GM12878 (cell line): Measurements from ENCODE around the gene TRMT1. TPM values are rescaled to one million over a fixed set of nuclear protein-coding genes. Genes with fewer than 3 reads are reported as not detected.

Experiments
- ATAC-seq: fragments of 200-7000 bp; cut with Tn5 transposase; 3 replicates; pipeline ENCODE4 v1.9.1; 2020; ENCODE audit warnings: mild to moderate bottlenecking, moderate library complexity
- BruUV-seq: library from RNA; stranded (reverse); fragments of 400-500 nt; replicated peaks from 2 replicates; lab custom pipeline; 2021; lab: Mats Ljungman, UMichigan
- CTCF ChIA-PET: fragments of 300-600 bp; sonication (Branson Sonifier 250); formaldehyde crosslinking; extraction: SDS; loops from one replicate; lab custom pipeline; 2021; ENCODE audit warnings: inconsistent platforms; lab: Yijun Ruan, JAX
- POLR2A ChIA-PET: fragments of 350-600 bp; formaldehyde crosslinking; extraction: SDS; loops from one replicate; lab custom pipeline; 2021; ENCODE audit warnings: inconsistent platforms; lab: Charles Lee
- RAD21 ChIA-PET: fragments of 300-600 bp; sonication (Branson Sonifier 250); formaldehyde crosslinking; loops from one replicate; lab custom pipeline; 2023; ENCODE audit warnings: antibody characterized with exemption; ENCODE audit not compliant: unreplicated experiment; lab: Charles Lee
- SMC1A ChIA-PET: fragments of 300-600 bp; sonication (Branson Sonifier 250); formaldehyde crosslinking; loops from one replicate; lab custom pipeline; 2023; ENCODE audit not compliant: unreplicated experiment, uncharacterized antibody; lab: Charles Lee
- DNase-seq: peaks from one replicate; pipeline ENCODE4 v3.0.0-alpha.2; 2011; ENCODE audit warnings: low read depth, low spot score
- FAIRE-seq: peaks from 3 replicates; lab custom pipeline; 2011; peaks lifted over from hg19 to GRCh38; lab: Jason Lieb, UNC
- H2AFZ ChIP-seq: 2 replicates; pipeline ENCODE4 v1.6.0; 2011; ENCODE audit warnings: low read depth, low read length, control low read depth; ENCODE audit not compliant: control insufficient read depth
- H3K27ac ChIP-seq: 2 replicates; pipeline ENCODE4 v1.5.1; 2011; ENCODE audit warnings: control low read depth; ENCODE audit not compliant: control insufficient read depth, insufficient read depth
- H3K27me3 ChIP-seq, 2 experiments: replicated peaks in 1 of 2; 2 replicates each; pipeline versions ENCODE4 v1.6.0 to v1.6.1; 2011; ENCODE audit warnings: low read length in 1 of 2; ENCODE audit not compliant: control insufficient read depth in 2 of 2, insufficient read depth in 2 of 2
- H3K36me3 ChIP-seq, 2 experiments: 2 replicates each; pipeline ENCODE4 v1.5.1; 2011; ENCODE audit warnings: low read length in 1 of 2; ENCODE audit not compliant: control insufficient read depth in 2 of 2, insufficient read depth in 2 of 2
- H3K4me1 ChIP-seq: 2 replicates; pipeline ENCODE4 v1.6.1; 2011; ENCODE audit warnings: mild to moderate bottlenecking, low read length, moderate library complexity, mixed read lengths; ENCODE audit not compliant: control insufficient read depth, insufficient read depth
- H3K4me2 ChIP-seq: 2 replicates; pipeline ENCODE4 v1.6.0; 2011; ENCODE audit warnings: control low read depth; ENCODE audit not compliant: control insufficient read depth, insufficient read depth
- H3K4me3 ChIP-seq: fragments of 200-600 bp; sonication (generic); 2 replicates; pipeline ENCODE4 v1.5.1; 2016
- H3K79me2 ChIP-seq: 2 replicates; pipeline ENCODE4 v1.6.0; 2011; ENCODE audit warnings: low read length; ENCODE audit not compliant: control insufficient read depth, insufficient read depth
- H3K9ac ChIP-seq: 2 replicates; pipeline ENCODE4 v1.8.0; 2011; ENCODE audit warnings: low read length, control low read depth, mixed read lengths; ENCODE audit not compliant: control insufficient read depth, insufficient read depth
- H3K9me3 ChIP-seq: replicated peaks from 3 replicates; pipeline ENCODE4 v1.5.1; 2011; ENCODE audit warnings: mild to moderate bottlenecking, low read length; ENCODE audit not compliant: control insufficient read depth, insufficient read depth
- H4K20me1 ChIP-seq: 2 replicates; pipeline ENCODE4 v1.6.0; 2011; ENCODE audit not compliant: control insufficient read depth, insufficient read depth
- BRCA1 ChIP-seq: IDR thresholded peaks from 2 replicates; pipeline ENCODE4 v1.6.1; 2011; ENCODE audit warnings: low read depth, low read length, improper control_type of control experiment
- CHD1 ChIP-seq: IDR thresholded peaks from 2 replicates; pipeline ENCODE4 v1.6.1; 2012; ENCODE audit warnings: low read depth, low read length, improper control_type of control experiment
- MEF2B ChIP-seq: fragments of 450-650 bp; IDR thresholded peaks from 2 replicates; pipeline ENCODE4 v1.6.1; 2018; ENCODE audit warnings: mild to moderate bottlenecking, moderate library complexity; ENCODE audit not compliant: partially characterized antibody, poor library complexity, severe bottlenecking
- NFYB ChIP-seq: IDR thresholded peaks from 2 replicates; pipeline ENCODE4 v1.6.1; 2011; ENCODE audit warnings: low read depth, mild to moderate bottlenecking, low read length, improper control_type of control experiment, moderate library complexity; ENCODE audit not compliant: insufficient read depth
- PBX3 ChIP-seq: IDR thresholded peaks from 2 replicates; pipeline ENCODE4 v1.6.1; 2011; ENCODE audit warnings: mild to moderate bottlenecking, low read depth, low read length, moderate library complexity; ENCODE audit not compliant: insufficient replicate concordance
- TCF12 ChIP-seq: IDR thresholded peaks from 2 replicates; pipeline ENCODE4 v1.6.1; 2011; ENCODE audit warnings: low read depth, mild to moderate bottlenecking, low read length
- WGBS: methylation state at CpG from one replicate; pipeline ENCODE4 v1.1.6; 2016; ENCODE audit warnings: low lambda C conversion rate; ENCODE audit not compliant: insufficient replicate concordance, insufficient coverage; ENCODE audit errors: missing lambda C conversion rate; 5-methylcytosine and 5-hydroxymethylcytosine counted together
- in situ Hi-C: fragments of 300-500 bp; cut with MboI; formaldehyde crosslinking; loops from 9 replicates; pipeline ENCODE4 v1.14.3; 2018; ENCODE audit warnings: mixed read lengths
- intact Hi-C: fragments of 100-400 bp; cut with micrococcal nuclease; formaldehyde crosslinking; loops from one replicate; pipeline ENCODE4 v1.14.2; 2022; ENCODE audit not compliant: unreplicated experiment
- polyA plus RNA-seq, 11 experiments: library from polyadenylated mRNA; depleted of rRNA in 4 of 11; unstranded in 6 of 11; stranded (reverse) in 5 of 11; fragments of >200 nt; fragmentation: Nextera tagmentation in 4 of 11; fragmentation: Illumina TruSeq in 1 of 11; extraction: Ambion mirVana in 4 of 11; extraction: Trizol in 1 of 11; gene quantifications; 1 replicate in 1 of 11; 2 replicates in 10 of 11; pipeline versions ENCODE4 v1.2.1 to v1.2.3, GENCODE V29; 2011 to 2016; ENCODE audit warnings: inconsistent platforms in 2 of 11, missing spikeins in 2 of 11, low read depth in 1 of 11
- total RNA-seq, 4 experiments: library from RNA; depleted of rRNA in 3 of 4; stranded (reverse); fragments of >200 nt in 3 of 4; fragmentation: Illumina TruSeq in 1 of 4; extraction: Trizol in 1 of 4; gene quantifications; 2 replicates each; pipeline versions ENCODE4 v1.2.1 to v1.2.3, GENCODE V29; 2013 to 2021

The TRMT1 gene
- total and polyA plus RNA-seq, 10 of the 15 experiments (the other 5 are each of a cell fraction or from before 2014, with no cell fraction given), result 3.4 to 68.8 (median 34.8) TPM

- no peaks in the 10 kb centered on the region for H3K4me1 ChIP-seq
- H3K4me2 ChIP-seq, result no peak overlapping the region
- no peak overlapping the region for H3K4me3 ChIP-seq
- H2AFZ ChIP-seq, result no peak overlapping the region
- H3K27me3 ChIP-seq, result no peaks in the 10 kb centered on the region
- in situ Hi-C loops (no loop called here), intact Hi-C loops (no loop called here)
- BruUV-seq, result no TSS peak
- ChIA-PET SMC1A (no interaction called here), RAD21 (no interaction called here), POLR2A (no interaction called here), CTCF (interaction anchor here (1.2 to 3.1 kb wide), 2 partner anchors 55 to 110 kb away, joined by 3 to 19 read pairs; no protein-coding TSS in a partner anchor)
- no peak for FAIRE-seq
- WGBS, result 70% methylated on average over 29 of the region's 37 CpGs
- H3K27ac ChIP-seq, result no peak overlapping the region
- H3K9ac ChIP-seq, result no peak overlapping the region
- H3K9me3 ChIP-seq, result no peaks in the 10 kb centered on the region
- ATAC-seq, result no peak
- H3K79me2 ChIP-seq, result no peaks in the 10 kb centered on the region
- no peaks in the 10 kb centered on the region for H4K20me1 ChIP-seq
- no peak for DNase-seq
- no peaks in the 10 kb centered on the region for H3K36me3 ChIP-seq
- TF ChIP-seq TCF12 (no peak), BRCA1 (no peak), CHD1 (no peak), PBX3 (no peak), MEF2B (no peak), NFYB (no peak)
Observed at GRCh38 chr19:13087795-13088537, 28.6 kb downstream of the TRMT1 start.
